Activated CD8-positive, alpha-beta memory T cell treated with anti-CD3 and anti-CD28 coated beads for 36 hours (primary cell): ENCODE measurements around the gene CCDC50. TPM values are rescaled to one million over a fixed set of nuclear protein-coding genes. Genes with fewer than 3 reads are reported as not detected.

Experiments used
- CTCF ChIA-PET: fragments of 350-600 bp; sonication (Branson Sonifier 250); formaldehyde crosslinking; loops from one replicate; lab custom pipeline; 2021; ENCODE audit warnings: antibody characterized with exemption; lab: Charles Lee
- POLR2A ChIA-PET: fragments of 350-600 bp; sonication (Branson Sonifier 250); formaldehyde crosslinking; loops from one replicate; lab custom pipeline; 2021; ENCODE audit warnings: antibody characterized with exemption; lab: Charles Lee
- total RNA-seq, 2 experiments: library from RNA; stranded (reverse); gene quantifications; one replicate each; pipeline ENCODE4 v1.2.3, GENCODE V29; 2021

The CCDC50 gene, protein sequence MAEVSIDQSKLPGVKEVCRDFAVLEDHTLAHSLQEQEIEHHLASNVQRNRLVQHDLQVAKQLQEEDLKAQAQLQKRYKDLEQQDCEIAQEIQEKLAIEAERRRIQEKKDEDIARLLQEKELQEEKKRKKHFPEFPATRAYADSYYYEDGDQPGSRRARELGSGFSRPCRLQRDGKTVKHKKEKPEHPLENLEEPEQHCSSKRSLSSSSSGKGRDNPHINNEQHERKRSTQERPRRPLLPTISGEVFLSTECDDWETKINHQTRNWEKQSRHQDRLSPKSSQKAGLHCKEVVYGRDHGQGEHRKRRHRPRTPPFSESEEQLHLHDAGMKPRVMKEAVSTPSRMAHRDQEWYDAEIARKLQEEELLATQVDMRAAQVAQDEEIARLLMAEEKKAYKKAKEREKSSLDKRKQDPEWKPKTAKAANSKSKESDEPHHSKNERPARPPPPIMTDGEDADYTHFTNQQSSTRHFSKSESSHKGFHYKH
- 10 to 100 TPM; 15.6 to 16.4 TPM for total RNA-seq

DNA sequence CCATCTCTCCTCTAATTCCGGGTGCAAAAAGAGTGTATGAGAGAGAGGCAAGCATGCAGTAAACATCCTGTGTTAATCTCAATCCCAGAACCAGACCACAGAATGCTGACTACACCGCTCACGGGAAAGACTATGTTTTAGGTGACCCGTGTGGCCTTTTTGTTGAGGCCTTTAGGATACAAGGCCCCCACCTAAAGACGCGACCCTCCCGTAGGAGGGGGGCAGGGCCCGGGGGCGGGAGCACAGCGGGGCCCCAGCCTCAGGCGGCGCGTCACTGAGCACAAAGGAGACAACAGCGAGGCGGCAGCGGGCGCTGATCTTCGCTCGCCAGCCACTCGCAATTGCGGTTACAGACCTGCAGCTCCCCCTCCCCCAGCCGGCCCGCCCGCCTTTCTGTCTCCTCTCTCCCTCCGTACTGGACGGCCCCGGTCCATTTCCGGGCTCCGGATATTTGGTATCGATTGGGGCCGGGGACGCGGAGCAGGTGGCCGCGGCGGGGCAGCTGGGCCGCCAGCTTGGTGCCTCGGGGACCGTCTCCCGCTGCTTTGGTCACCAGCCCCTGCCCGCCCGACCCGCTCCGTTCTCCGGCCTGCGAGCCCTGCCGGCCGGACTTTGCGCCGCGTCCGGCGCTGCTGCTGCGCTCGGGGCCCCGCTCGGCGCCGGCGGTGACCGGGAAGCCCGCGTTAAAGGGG lies at the start of gene CCDC50:
Gene CCDC50, plus strand, starts transcription at position 433 of the 692 bp plus-strand sequence. CDS start 281 bp downstream, outside the sequence.
- POLR2A ChIA-PET: no interaction called here
- CTCF ChIA-PET: no interaction called here

DNA sequence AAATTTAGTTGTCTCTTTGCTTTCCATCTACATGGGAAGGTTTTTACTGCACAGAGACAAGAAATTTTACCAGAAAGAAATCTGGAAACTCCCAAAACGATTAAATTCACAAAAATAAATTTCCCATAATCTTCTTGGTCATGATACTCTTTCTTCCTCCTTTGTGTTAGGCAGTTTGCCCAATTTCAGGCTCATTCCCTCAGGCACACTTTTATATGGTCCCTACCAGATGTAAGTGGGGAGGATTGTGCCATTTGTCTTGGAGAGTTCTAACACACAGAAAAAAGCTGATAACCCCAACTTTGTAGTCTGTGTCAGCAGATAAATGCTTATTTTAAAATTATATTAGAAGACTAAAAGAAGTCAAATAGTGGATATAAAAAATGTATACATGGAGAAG lies 49.1 kb upstream of the CCDC50 start:
- ChIA-PET POLR2A (no interaction called here), CTCF (no interaction called here)

DNA sequence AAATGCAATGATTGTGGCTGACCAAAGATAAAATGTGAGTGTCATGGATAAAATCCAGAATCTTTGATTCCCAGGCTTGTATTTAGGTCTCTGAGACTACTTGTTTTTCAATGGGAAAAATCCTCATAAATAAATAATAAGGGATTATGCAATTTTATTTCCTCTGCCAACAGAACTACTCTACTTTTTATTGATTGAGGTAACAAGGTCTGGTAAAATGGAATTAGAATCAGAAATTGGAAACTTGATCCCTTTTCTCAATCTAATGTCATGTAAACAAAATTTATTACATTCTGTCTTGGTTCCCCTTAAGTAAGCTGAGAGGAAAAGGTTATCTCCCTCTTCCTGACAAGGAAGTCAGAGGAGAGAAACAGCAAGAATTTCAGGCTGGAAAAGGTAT lies 48.3 kb upstream of the CCDC50 start:
- ChIA-PET CTCF (no interaction called here), POLR2A (no interaction called here)

DNA sequence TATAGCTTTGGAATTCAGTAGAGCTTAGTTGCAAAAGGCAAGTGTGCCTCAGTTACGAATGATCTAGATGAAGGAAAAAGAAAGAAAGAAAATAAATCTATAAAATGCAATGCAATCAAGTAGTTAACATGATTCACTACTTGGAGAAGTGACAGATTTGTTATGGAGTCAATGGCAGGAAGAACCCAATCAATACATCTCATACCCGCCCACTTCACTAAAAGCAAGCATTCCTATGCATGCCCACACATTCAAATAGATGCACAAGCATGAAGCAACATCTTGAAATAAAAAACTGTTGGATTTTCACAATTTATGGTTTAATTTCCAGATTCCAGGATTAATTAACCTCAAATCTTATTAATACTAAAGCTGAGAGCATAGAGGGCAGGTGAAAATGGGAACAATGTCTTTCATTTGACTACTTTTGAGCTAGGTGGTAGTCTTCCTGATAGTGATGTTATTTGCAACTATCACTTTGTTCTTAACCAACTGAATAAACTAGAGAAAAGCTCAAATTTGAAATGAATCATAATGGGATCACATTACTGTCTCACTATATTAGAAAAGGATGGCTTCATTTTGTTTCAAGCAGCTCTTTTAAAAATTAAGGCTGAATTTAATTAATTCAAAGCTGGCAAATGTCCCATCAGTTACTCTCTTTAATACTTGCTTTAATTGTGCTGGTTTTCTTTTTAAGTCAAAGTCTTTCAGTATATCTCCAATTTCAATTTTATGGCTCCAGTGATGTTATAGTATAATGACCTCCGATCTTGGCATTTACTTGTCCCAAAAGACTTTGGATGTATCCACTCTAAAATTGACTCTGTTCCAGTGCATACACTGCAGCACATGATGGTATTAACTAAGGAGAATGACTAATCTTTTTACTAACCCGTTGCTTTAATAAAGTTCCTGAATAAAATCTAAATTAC lies 46.7 kb upstream of the CCDC50 start:
- CTCF ChIA-PET: no interaction called here
- POLR2A ChIA-PET: no interaction called here

DNA sequence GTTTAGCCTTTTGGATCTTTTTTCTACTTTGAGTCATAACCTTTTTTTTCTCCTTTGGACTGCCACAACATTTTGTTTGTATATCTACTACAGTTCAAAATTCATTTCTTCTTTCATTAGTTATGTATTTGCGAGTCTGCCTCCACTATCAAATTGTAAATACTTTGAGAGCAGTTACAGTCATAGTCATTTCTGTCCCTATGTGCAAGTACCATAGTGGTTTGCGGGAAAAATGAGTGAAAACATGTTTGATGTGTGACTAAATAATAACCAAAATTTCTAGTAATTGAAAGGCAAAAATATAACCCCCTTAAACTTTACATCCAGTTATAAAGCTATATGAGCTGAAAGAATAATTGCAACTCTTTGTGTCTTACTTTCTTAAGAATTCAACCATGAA lies 45.8 kb upstream of the CCDC50 start:
- ChIA-PET POLR2A (no interaction called here), CTCF (no interaction called here)

DNA sequence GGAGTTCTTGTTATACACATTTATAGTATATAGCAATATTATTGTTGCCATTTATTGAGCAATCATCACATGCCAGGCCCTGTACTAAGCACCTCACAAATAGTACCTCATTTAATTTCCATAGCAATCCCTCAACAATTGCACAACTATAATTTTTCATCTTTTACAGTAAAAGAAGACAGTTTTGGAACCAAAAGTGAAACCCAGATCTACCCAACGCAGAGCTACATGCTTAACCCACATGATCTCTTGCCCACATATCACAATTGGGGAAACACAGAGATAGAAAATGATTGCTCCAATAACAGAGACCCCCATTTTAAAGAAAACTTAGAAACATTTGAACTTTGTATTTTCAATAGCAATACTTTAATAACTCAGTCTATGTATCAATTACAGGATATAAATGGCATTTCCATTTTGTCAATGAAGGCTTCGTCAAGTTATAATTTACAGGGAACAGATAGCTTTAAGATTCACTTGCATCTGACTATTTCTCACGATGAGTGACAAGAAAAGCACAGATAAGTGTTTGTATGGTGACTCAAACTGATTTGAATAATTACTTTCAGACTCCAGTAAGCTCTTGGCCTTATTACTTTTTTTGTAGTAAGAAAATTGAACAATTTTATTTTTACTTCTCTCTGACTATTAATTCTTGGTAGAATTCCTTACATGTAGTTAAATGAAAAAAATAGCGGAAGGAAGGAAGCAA lies 38.7 kb upstream of the CCDC50 start:
- CTCF ChIA-PET: no interaction called here
- POLR2A ChIA-PET: no interaction called here

DNA sequence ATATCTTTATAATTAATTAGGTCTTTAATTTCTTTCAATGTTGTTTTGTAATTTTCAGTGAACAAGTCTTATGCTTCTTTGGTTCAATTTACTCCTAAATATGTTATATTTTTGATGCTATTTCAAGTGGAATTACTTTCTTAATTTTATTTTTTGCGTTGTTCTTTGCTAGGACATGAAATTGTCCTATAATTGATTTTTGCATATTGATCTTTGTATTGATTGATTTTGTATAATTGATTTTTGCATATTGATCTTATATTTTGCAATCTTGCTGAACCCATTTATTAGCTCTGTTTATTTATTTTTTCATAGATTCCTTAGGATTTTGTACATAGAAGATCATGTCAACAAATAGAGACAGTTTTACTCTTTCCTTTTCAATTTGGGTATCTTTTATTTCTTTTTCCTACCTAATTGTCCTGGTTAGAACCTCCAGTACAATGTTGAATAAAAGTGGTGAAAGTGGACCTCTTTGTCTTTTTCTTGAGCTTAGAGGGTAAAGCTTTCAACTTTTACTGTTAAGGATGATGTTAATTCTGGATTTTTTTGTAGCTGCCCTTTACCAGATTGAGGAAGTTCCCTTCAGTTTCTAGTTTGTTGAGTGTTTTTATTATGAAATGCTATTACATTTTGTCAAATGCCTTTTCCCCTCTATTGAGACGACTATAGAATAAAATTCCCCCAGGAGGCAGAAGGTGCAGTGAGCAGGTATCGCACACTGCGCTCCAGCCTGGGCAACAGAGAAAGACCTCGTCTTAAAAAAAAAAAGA lies 36.8 kb upstream of the CCDC50 start:
- ChIA-PET CTCF (no interaction called here), POLR2A (no interaction called here)

DNA sequence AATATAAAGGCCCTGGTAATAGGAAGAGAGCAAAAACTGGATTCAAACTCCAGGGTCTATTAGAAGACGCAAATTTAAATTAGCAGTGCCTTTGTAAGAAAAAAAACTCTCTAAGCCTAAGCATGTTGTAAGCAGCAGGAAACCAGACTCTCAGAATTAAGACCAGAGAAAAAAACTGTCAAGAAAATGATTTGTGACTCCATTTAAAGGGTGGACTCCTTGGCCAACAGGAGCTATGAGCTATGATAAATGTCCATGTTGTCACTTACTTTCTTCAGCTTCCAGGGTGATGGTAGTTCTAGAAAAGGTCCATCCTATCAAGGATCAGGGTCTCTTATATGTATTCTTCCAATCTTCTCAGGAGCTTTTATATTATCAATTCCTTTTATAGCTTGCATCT lies 34.9 kb upstream of the CCDC50 start:
- ChIA-PET POLR2A (no interaction called here), CTCF (no interaction called here)

DNA sequence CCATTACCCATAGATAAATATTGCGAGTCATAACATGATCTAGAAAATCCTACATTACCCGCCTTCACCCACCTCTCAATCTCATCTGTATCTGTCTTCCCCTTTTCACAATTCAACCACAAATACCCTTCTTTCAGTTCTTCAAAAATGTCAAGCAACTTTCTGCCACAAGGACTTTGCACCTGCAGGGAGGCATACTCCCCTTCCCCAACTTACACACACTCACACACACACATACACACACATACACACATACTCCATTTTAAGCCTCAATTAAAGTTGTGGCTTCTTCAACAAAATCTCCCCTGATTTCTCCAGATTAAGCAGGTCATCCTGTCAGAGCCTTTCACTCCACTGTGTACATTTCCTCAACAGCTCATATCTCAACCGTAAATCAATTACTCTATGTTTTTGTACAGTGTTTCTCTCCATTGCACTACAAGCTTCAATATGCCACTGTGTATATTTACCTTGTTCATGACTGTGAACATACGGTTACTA lies 33.1 kb upstream of the CCDC50 start:
- ChIA-PET CTCF (no interaction called here), POLR2A (no interaction called here)

DNA sequence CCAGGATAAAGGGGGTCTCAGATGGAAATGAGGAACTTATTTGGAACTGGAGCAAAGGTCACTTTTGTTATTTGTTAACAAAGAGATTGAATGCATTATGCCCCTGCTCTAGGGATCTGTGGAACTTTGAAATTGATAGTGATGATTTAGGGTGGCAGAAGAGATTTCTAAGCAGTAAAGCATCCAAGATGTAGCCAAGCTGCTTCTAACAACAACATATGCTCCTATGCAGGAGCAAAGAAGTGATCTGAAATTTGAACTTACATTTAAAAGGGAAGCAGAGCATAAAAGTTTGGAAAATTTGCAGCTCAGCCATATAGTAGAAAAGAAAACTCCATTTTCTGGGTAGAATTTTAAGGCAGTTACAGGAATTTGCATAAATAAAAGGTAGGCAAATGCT lies 30.3 kb upstream of the CCDC50 start:
- ChIA-PET POLR2A (no interaction called here), CTCF (no interaction called here)

DNA sequence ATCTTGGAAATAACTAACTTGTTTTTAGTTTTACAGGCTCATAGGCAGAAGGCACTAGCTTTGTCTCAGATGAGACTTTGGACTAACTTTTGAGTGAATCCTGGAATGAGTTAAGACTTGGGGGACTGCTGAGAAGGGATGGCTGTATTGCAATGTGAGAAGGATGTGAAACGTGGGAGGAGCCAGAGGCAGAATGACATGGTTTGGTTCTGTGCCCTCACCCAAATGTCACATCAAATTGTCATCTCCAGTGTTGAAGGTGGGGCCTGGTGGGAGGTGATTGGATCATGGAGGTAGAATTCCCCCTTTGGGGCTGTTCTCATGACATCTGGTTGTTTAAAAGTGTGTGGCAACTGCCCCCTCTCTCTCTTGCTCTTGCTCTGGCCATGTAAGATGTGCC lies 28.8 kb upstream of the CCDC50 start:
- ChIA-PET POLR2A (no interaction called here), CTCF (no interaction called here)

DNA sequence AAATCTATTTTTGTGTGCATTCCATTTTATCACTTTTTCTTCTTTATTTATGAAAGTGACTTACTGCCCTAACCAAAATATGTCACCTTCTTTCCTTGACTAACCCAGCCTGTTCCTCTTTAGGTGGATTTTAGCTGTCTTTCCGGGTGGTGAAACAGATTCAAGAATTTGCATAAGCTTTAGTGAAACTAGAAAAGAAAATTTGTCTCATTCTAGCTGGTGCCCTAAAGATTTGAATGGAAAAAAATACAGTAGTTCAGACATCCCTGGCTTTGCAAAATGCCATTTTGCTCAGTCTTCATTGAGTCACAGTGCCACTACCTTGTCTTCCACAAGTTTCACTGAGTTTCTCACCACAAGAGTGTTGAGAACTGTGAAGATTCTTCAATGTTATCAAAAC lies 28.2 kb upstream of the CCDC50 start:
- POLR2A ChIA-PET: no interaction called here
- CTCF ChIA-PET: no interaction called here

DNA sequence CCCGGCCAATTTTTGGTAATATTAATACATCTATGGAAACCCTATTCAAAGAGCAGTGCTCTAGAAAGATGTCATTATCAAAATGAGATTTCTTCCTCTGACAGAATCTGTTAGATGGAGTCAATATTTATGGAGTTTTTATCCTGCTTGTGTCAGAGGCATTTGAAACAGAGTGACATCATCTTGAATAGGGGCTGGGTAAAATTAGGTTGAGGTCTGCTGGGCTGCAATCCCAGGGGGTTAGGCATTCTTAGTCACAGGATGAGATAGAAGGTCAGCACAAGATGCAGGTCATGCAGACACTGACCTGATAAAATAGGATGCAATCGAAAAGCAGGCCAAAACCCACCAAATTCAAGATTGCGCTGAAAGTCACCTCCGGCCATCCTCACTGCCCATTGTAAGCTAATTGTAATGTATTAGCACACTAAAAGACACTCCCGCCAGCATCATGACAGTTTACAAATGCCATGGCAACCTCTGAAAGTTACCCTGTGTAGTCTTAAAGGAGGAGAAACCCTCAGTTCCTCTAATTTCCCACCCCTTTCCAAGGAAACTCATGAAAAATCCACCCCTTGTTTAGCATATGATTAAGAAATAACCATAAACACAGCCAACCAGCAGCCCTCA lies 27.3 kb upstream of the CCDC50 start:
- ChIA-PET CTCF (no interaction called here), POLR2A (no interaction called here)

DNA sequence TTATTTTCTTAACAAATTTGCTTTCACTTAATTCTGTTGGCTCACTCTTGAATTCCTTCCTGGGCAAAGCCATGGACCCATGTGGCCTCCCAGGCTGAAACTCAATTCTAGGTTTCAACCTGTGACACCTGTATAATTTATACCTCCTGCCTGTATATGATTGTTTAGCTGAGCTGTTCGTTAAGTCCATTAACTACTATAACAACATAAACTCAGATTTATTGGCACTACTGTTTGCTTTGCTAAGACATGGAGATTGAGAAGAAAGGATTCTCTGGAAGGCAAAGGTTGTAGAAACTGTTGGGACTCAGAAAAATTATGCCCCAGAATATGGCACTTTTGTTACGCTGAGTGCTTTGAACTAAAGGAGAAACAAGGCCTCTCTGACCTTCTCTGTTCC lies 26.7 kb upstream of the CCDC50 start:
- ChIA-PET CTCF (no interaction called here), POLR2A (no interaction called here)

DNA sequence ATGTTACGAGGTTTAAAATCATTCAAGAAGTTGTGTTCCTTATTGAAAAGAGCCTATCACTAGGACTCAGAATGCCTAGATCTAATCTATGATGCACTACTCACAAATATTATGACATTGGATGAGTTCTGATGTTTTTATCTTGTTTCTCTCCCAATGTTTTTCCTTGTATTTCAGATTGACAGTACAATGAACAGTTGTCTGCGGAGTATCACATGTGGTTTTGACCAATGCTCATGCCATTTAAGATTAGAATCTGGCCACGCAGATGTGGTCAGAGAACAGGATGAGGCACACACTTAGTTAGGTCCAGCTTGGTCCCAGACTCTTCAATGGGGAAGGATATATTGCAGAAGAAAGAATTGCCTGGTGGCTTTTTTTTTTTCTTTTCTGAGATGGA lies 25.6 kb upstream of the CCDC50 start:
- ChIA-PET CTCF (no interaction called here), POLR2A (no interaction called here)

DNA sequence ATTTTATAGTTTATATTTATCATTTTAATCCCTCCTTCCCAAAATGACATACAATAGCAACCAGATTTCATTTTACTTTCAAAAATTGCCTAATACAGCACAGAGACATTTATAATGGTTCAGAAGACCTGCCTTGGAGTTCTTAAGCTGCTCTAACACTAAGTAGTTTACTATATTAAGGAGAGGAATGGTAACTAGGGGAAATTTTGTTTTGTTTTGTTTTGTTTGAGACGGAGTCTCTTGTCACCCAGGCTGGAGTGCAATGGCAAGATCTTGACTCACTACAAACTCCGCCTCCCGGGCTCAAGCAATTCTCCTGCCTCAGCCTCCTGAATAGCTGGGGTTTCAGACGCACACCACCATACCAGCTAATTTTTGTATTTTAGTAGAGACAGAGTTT lies 22.8 kb upstream of the CCDC50 start:
- POLR2A ChIA-PET: no interaction called here
- CTCF ChIA-PET: no interaction called here

DNA sequence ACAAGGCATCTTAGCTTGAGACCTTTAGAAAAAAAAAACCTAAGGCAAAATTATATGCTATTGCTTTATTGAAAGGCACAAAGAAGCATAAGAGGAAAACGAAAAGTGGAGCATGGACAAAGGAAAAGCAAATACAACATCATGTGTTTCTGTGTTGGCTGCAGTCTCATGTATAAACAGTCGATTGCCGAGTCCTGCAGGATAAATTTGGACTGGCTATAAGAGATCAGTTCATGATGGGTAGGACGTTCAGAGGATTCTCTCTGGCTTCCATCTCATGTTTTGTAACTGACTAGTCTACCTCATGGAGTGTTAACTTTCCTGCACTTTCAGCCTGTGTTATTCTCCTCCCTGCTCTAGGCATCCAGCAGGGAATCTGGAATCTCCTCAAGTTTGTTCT lies 21.9 kb upstream of the CCDC50 start:
- POLR2A ChIA-PET: no interaction called here
- CTCF ChIA-PET: no interaction called here

DNA sequence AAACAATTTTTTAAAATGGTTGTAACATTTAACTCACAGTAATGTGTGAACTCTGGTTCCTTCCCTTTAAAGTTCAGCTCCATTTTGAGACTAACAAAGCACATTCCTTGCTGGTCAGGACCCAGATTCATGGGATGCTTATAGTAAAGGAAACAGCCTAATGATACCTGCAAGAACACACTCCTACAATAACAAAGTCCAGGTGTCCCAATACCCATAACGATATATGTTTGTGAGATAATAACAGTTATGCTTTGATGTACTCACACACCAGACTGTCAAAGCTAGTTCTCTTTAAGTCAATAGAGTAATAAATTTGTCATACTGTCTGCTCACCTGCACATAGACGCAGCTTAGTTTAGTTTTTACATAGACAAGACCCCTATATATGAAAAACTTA lies 15.9 kb upstream of the CCDC50 start:
- CTCF ChIA-PET: interaction anchor here (0.7 kb wide), 1 partner anchor 112 kb away, joined by 3 read pairs; no protein-coding TSS in a partner anchor
- POLR2A ChIA-PET: no interaction called here
